SK-N-MC (cell line): Measurements from ENCODE around the gene ESPN.

ENCODE experiments used
- EZH2 ChIP-seq: fragments of 200-600 bp; sonication (generic); IDR thresholded peaks from one replicate; pipeline ENCODE4 v1.6.1; 2017; ENCODE audit warnings: antibody characterized with exemption
- POLR2AphosphoS5 ChIP-seq: IDR thresholded peaks from 2 replicates; pipeline ENCODE4 v1.6.1; 2012; ENCODE audit warnings: mild to moderate bottlenecking, low read depth, low read length, borderline replicate concordance

- TF ChIP-seq EZH2 (no peak), POLR2AphosphoS5 (no peak)
These were observed 38.0 kb downstream of the ESPN start for GRCh38 chr1:6462412-6463119.
